MM.1S (cell line): ENCODE data around the gene KYNU.

Experiments used
- DNase-seq: peaks from one replicate; pipeline ENCODE4 v3.0.0-alpha.2; 2015
- H2AFZ ChIP-seq: fragments of 300-600 bp; sonication (generic); 2 replicates; pipeline ENCODE4 v1.6.0; 2016; ENCODE audit warnings: antibody characterized with exemption, low read length
- H3F3A ChIP-seq: fragments of 300-600 bp; sonication (generic); 2 replicates; pipeline ENCODE4 v1.6.1; 2016; ENCODE audit warnings: mild to moderate bottlenecking, antibody characterized with exemption, low read length, moderate library complexity, mixed read lengths; ENCODE audit not compliant: insufficient read depth
- H3K27ac ChIP-seq: fragments of 300-600 bp; sonication (generic); 2 replicates; pipeline ENCODE4 v1.5.1; 2016; ENCODE audit warnings: mild to moderate bottlenecking, low read length
- H3K27me3 ChIP-seq: fragments of 300-600 bp; sonication (generic); replicated peaks from 2 replicates; pipeline ENCODE4 v1.6.0; 2016; ENCODE audit warnings: low read length; ENCODE audit not compliant: insufficient read depth
- H3K36me3 ChIP-seq: fragments of 300-600 bp; sonication (generic); replicated peaks from 2 replicates; pipeline ENCODE4 v1.6.1; 2016; ENCODE audit warnings: mild to moderate bottlenecking, low read length, mixed read lengths; ENCODE audit not compliant: insufficient read depth
- H3K4me1 ChIP-seq: fragments of 300-600 bp; sonication (generic); 2 replicates; pipeline ENCODE4 v1.6.1; 2016; ENCODE audit warnings: low read length, mixed read lengths
- H3K4me2 ChIP-seq: fragments of 300-600 bp; sonication (generic); 2 replicates; pipeline ENCODE4 v1.6.0; 2016; ENCODE audit warnings: low read depth, low read length
- H3K4me3 ChIP-seq: fragments of 300-600 bp; sonication (generic); 2 replicates; pipeline ENCODE4 v1.5.1; 2016; ENCODE audit warnings: low read length, mixed read lengths
- H3K79me2 ChIP-seq: fragments of 300-600 bp; sonication (generic); 2 replicates; pipeline ENCODE4 v1.6.1; 2016; ENCODE audit warnings: mixed run types, low read length, mixed read lengths
- H3K9ac ChIP-seq: fragments of 300-600 bp; sonication (generic); 2 replicates; pipeline ENCODE4 v1.6.1; 2016; ENCODE audit warnings: low read length, mixed read lengths
- H3K9me2 ChIP-seq: fragments of 300-600 bp; sonication (generic); replicated peaks from 2 replicates; pipeline ENCODE4 v1.6.1; 2016; ENCODE audit warnings: mild to moderate bottlenecking, low read length, mixed read lengths; ENCODE audit not compliant: insufficient read depth
- H3K9me3 ChIP-seq: fragments of 300-600 bp; sonication (generic); replicated peaks from 2 replicates; pipeline ENCODE4 v1.6.1; 2016; ENCODE audit warnings: mild to moderate bottlenecking, low read length, mixed read lengths; ENCODE audit not compliant: insufficient read depth
- H4K20me1 ChIP-seq: fragments of 300-600 bp; sonication (generic); 2 replicates; pipeline ENCODE4 v1.6.1; 2016; ENCODE audit warnings: mild to moderate bottlenecking, low read length, moderate library complexity, mixed read lengths; ENCODE audit not compliant: insufficient read depth
- EZH2 ChIP-seq: fragments of 300-600 bp; sonication (generic); optimal IDR thresholded peaks from 2 replicates; pipeline ENCODE3; 2017; ENCODE audit warnings: low read depth, mild to moderate bottlenecking, antibody characterized with exemption, low read length, mixed read lengths
- EZH2phosphoT487 ChIP-seq: fragments of 300-600 bp; sonication (generic); IDR thresholded peaks from 2 replicates; pipeline ENCODE4 v1.6.1; 2018; ENCODE audit warnings: antibody characterized with exemption, low read length
- TF ChIP-seq, protein P1 (sequence below): fragments of 300-600 bp; sonication (generic); IDR thresholded peaks from 2 replicates; pipeline ENCODE4 v1.5.1; 2016; ENCODE audit warnings: antibody characterized with exemption, low read length, mixed read lengths

The KYNU gene

DNA sequence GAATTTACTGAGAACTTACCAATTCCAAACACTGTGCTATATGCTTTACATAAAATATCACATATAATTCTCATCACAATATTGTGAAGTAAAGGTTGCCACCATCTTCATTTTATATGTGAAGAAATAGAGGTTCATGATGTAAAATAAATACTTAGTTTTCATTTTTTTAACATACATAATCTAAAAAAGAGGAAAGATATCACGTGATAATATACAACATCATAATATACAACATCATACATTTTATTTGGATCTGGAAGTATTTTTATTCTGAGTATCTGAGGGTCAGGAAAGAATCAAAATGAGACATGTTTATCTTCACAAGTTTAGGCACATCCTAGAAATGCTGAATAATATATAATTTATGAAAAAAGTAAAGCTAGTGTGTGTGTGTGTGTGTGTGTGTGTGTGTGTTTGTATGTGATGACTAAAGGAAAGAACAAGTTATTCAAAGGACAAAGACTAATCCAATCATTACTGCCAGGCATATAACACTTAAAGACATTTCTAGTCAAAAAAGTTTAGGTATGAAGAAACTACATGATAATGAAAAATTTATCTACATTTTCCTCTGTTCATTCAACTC is 186.2 kb downstream of the KYNU start:
- DNase-seq: no peak
- H3K27me3 ChIP-seq: no peaks in the 10 kb centered on the region

DNA sequence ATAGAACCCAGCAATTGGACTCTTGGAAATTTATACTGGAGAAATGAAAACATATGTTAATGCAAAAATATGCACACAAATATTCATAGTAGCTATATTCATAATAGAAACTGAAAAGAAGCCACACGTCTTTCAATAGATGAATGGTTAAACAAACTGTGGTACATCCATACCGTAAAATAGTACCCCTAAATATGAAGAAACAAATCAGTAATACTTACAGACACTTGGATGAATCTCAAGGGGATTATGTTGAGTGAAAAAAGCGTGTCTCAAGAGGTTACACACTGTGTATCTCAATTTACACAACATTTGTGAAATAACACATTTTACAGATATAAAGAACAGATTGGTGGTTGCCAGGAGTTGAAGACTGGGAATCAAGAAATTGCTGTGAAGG is 190.6 kb downstream of the KYNU start:
- Histone ChIP-seq H3K9me2 (no peaks in the 10 kb centered on the region), H3K9me3 (no peaks in the 10 kb centered on the region), H2AFZ (no peak overlapping the region), H3K27ac (no peak overlapping the region), H3K27me3 (no peaks in the 10 kb centered on the region), H4K20me1 (no peaks in the 10 kb centered on the region), H3K4me2 (no peak overlapping the region), H3K4me1 (no peaks in the 10 kb centered on the region), H3K4me3 (no peak overlapping the region), H3K36me3 (no peaks in the 10 kb centered on the region), H3K9ac (no peak overlapping the region), H3F3A (no peaks in the 10 kb centered on the region), H3K79me2 (no peaks in the 10 kb centered on the region)
- TF ChIP-seq EZH2phosphoT487: no peak
- TF ChIP-seq, protein P1, sequence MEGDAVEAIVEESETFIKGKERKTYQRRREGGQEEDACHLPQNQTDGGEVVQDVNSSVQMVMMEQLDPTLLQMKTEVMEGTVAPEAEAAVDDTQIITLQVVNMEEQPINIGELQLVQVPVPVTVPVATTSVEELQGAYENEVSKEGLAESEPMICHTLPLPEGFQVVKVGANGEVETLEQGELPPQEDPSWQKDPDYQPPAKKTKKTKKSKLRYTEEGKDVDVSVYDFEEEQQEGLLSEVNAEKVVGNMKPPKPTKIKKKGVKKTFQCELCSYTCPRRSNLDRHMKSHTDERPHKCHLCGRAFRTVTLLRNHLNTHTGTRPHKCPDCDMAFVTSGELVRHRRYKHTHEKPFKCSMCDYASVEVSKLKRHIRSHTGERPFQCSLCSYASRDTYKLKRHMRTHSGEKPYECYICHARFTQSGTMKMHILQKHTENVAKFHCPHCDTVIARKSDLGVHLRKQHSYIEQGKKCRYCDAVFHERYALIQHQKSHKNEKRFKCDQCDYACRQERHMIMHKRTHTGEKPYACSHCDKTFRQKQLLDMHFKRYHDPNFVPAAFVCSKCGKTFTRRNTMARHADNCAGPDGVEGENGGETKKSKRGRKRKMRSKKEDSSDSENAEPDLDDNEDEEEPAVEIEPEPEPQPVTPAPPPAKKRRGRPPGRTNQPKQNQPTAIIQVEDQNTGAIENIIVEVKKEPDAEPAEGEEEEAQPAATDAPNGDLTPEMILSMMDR: no peak
- no peak for TF ChIP-seq EZH2
- DNase-seq: no peak

More for the DNA sequence above, 186.2 kb downstream of the KYNU start:
- no peaks in the 10 kb centered on the region for H3K79me2 ChIP-seq
- no peak overlapping the region for H2AFZ ChIP-seq
- H3K9me3 ChIP-seq: no peaks in the 10 kb centered on the region
- no peaks in the 10 kb centered on the region for H3K36me3 ChIP-seq
- H3F3A ChIP-seq: no peaks in the 10 kb centered on the region
- no peak overlapping the region for H3K9ac ChIP-seq
- TF ChIP-seq EZH2 (no peak), EZH2phosphoT487 (no peak)
- TF ChIP-seq, protein P1: no peak
- H3K4me3 ChIP-seq: no peak overlapping the region
- no peak overlapping the region for H3K27ac ChIP-seq
- no peaks in the 10 kb centered on the region for H3K9me2 ChIP-seq
- H4K20me1 ChIP-seq: no peaks in the 10 kb centered on the region
- no peak overlapping the region for H3K4me2 ChIP-seq
- no peaks in the 10 kb centered on the region for H3K4me1 ChIP-seq

DNA sequence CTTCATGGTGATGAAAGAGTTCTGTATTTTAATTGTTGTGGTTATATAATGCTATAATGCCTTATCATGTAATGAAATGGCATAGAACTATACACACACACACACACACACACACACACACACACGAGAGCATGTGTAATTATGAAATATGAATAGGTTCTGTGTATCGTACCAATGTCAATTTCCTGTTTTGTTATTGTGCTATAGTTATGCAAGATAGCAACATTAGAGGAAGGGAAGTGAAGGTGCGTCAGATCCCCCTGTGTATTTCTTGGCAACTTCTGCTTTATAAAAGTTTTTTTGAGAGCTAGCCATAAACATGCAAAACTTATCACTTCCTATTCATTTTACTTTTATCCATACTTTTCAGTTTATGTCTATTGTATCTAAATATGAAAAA is 191.0 kb downstream of the KYNU start:
- Histone ChIP-seq H3K27me3 (no peaks in the 10 kb centered on the region), H3K27ac (no peak overlapping the region), H3K9me3 (no peaks in the 10 kb centered on the region), H3F3A (no peaks in the 10 kb centered on the region), H2AFZ (no peak overlapping the region), H3K9me2 (no peaks in the 10 kb centered on the region), H3K4me3 (no peak overlapping the region), H3K4me1 (no peaks in the 10 kb centered on the region), H3K4me2 (no peak overlapping the region), H3K9ac (no peak overlapping the region), H3K36me3 (no peaks in the 10 kb centered on the region), H4K20me1 (no peaks in the 10 kb centered on the region), H3K79me2 (no peaks in the 10 kb centered on the region)
- no peak for TF ChIP-seq EZH2phosphoT487
- no peak for TF ChIP-seq EZH2
- TF ChIP-seq, protein P1: no peak
- DNase-seq: no peak
